C1 segment of cervical spinal cord (tissue), 14 donors: Measurements from ENCODE around the gene ARHGAP6.
"Not testable (repeated sequence)": the region's sequence is repeated elsewhere in the genome, so short reads cannot be mapped to it uniquely, and the experiment has no call there.

Experiments
- DNase-seq, 14 donors: peaks; one replicate each; lab custom pipeline; 2025; lab: John Stamatoyannopoulos, UW

The ARHGAP6 gene

GRCh38 chrX:11361666-11362065 lies 304.1 kb downstream of the ARHGAP6 start:
- DNase-seq = not testable (repeated sequence)

DNA sequence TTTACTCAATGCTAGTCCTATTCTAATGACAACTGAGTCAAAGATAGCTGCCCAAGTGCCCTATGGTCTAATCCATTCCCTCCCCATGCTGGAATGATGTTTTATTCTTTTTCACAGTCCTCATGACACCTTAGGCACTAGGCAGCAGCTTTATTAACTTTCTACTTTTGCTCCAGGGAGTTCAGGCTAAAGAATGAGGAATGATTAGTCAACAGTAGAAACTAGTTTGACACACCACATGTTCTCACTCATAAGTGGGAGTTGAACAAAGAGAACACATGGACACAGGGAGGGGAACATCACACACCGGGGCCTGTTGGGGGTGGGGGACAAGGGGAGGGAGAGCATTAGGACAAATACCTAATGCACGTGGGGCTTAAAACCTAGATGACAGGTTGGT lies 309.8 kb downstream of the ARHGAP6 start:
- not testable (repeated sequence) for DNase-seq

GRCh38 chrX:11355259-11355909 lies 310.3 kb downstream of the ARHGAP6 start:
- DNase-seq = no peak

- no peak for DNase-seq
These were observed 313.4 kb downstream of the ARHGAP6 start for GRCh38 chrX:11352296-11352741.

- peak in 1 of 14 donors; percentile 0 for DNase-seq
These were observed 314.1 kb downstream of the ARHGAP6 start for GRCh38 chrX:11351375-11352295.

GRCh38 chrX:11349661-11350337 lies 315.9 kb downstream of the ARHGAP6 start:
- no peak for DNase-seq

DNA sequence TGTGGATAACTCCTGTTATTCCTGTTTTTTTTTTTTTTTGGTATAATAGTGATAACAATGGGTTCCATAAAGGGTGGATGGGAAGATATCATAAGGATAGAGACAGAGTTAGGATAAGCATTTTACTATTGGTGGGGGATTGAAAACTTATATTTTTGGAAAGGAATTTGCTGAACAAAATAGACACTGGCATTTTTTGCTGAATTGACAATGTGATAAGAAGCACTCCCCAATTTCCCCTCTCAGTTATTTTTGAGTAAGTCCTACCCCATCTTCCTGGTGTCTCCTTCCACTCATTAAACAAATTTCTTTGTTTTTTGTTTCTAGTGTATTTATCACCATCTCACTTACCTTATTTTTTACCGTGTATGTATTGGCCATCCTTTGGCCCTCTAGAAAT lies 316.7 kb downstream of the ARHGAP6 start:
- no peak for DNase-seq

DNA sequence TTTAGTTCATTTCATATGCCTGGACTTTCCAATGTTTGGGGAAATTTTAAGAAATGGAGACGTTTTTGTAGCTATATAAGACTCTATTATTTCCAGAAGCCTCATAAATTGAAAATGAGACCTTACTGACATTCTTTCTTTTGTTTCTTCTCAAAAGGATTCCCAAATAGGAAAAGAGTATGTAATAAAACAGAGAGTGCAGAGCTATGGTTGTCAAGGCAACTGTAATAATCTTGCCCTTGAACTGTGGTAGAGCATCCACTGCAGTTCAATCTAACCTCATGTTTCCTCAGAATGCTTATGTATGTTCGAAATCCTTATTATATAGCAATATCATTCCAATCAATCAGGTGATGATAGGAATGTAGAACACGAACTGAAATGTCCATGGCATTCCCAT lies 318.4 kb downstream of the ARHGAP6 start:
- no peak for DNase-seq

- DNase-seq = no peak
These were observed 319.5 kb downstream of the ARHGAP6 start for GRCh38 chrX:11346121-11346682.

DNA sequence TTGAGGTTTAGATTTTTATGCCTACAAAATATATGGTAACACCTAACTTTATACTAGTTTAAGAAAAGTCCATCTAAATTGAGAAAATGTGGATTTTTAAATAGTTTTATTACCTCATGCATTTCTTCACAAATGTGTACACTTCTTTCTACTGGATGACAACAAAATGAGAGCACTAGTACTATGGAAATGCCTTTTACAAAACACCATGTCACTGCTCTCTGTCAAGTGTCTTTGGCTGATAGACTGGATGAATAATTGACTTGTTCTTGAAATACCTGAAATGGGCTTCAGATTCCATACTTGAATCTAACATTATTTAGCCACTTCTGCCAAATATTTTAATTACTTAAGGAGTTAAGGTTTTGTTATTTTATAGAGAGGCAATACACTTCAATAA lies 323.0 kb downstream of the ARHGAP6 start:
- no peak for DNase-seq

DNA sequence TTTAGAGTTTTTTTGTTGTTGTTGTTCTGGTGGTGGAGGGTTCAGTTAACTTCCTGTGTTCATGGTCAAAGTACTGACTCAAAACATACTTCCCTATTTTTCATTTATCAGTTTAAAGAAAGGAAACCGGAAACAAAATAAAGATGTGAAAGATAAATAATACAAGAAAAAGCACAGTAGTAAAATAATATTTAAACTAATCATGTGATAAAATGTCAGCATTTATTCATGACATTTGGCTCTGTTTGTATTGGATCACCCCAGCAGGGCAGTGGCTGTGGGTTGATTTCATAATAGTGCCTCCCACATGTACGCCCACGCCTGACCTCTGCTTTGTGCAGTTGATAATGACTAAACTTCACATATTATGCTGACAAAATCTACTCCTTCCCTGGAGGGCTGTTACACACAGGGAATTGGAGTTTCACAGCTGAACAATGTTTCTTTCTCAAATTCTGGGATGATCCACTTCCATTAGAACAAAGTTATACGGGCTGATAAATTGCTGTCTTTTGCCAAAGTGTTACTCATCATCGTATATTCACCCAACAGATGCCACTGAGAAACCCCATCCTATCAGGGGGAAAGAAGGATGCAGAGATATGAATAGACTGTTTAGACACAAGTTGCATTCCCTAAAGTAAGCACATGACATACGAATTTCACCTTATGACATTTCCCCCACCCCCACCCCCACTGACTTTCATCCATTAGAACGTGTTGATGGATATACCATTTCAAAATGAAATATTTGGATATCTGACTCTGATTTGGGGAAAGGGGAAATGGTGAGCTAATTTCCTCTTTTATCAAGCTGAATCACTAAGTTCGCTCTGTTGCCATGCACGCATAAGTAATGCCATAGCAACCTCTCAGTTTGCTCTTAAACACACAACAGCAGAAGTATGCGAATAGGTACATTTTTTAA lies 324.2 kb downstream of the ARHGAP6 start:
- peak in 1 of 14 donors; percentile 1 for DNase-seq

GRCh38 chrX:11337292-11338009 lies 328.3 kb downstream of the ARHGAP6 start:
- DNase-seq = no peak

GRCh38 chrX:11336201-11336600 lies 329.5 kb downstream of the ARHGAP6 start:
- DNase-seq = no peak

- no peak for DNase-seq
These were observed 331.6 kb downstream of the ARHGAP6 start for GRCh38 chrX:11334165-11334564.

GRCh38 chrX:11331788-11332187 lies 333.9 kb downstream of the ARHGAP6 start:
- DNase-seq = no peak

- DNase-seq = no peak
These were observed 336.7 kb downstream of the ARHGAP6 start for GRCh38 chrX:11329021-11329420.

GRCh38 chrX:11328134-11328533 lies 337.6 kb downstream of the ARHGAP6 start:
- no peak for DNase-seq

DNA sequence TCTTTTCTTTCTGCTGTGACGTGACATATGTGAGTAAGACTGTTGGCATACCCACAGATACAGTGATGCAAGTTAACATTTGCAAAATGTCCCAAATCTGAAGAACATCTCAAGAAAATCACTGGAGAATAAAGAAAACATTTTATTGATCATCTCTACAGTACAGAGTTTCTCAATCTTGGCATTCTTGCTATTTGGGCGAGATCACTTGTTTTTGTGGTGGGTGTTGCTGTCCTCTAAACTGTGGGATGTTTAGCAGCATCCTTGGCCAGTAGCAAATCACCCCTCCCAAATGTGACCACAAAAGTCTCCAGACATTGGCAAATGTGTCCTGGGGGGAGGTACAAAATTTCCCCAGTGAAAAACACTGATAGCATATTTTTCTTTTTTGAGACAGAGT lies 343.7 kb downstream of the ARHGAP6 start:
- no peak for DNase-seq

GRCh38 chrX:11319806-11320520 lies 345.8 kb downstream of the ARHGAP6 start:
- DNase-seq = no peak
